Activated CD4-positive, alpha-beta T cell treated with anti-CD3 and anti-CD28 coated beads for 1 hour (primary cell): ENCODE measurements around the gene INAFM2.

Experiments
- DNase-seq: peaks from one replicate; pipeline ENCODE4 v3.0.0-alpha.2; 2020

INAFM2 gene

DNA sequence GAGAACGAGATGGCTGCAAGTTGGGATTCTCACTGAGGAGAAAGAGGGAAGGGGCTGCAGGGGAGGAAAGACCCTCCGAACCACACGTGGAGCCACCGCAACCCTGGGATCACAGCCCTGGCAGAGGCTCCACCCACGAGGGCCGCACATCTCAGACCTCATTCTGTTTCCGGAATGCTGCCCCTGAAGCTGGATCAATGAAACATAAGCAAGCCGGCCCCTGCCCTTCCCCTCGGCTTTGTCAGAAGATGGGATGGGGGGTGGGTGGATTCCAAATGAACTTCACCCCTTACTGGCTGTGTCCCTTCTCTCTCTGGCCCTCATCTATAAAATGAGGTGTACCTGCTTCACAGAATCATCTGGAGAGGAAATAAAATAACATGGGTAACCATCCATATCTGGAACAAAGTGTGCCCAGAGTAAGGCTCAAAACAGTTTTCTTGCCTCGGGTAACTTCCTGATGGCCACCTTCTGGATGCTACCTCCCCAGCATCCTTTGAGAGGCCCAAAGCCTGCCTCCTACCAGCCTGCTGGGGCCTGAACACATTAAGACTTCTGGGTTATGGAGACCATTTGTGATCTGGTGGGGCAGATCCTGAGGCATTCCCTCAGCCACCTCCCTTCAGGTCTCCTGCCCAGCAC, 21.9 kb downstream of the INAFM2 start:
- DNase-seq: no peak

DNA sequence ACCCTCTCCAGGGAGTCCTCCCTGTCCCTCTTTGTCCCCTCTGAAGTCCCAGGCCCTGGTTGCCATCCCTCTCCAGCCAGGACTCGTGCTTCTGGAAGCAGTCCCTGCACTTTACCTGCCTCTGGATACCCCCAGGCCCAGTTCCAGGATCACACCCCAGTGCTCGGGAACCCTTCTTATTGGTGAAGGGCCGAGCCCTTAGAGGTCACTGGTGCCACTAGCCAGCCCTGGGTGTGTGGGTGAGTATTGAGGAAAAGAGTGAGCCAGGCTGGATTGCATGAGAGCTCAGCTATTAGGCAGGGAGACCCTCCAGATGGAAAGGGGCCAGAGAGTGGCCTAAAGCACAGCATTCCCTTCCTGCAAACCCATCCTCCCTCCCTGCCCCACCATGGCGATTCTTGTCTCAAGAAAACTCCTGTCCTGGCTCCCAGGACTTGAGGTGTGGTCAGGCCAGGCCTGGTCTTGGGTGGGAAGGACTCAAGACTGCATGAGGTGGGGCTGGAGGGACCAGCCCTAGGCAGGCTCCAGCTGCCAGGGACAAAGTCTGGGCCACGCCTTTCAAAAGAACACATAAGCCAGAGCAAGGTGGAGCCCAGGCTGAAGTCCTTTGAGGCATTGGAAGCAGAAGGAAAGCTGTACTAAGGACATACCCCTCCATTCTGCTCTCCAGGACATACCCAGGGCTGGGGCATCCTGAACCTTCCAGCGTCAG, 22.5 kb downstream of the INAFM2 start:
- DNase-seq: no peak

DNA sequence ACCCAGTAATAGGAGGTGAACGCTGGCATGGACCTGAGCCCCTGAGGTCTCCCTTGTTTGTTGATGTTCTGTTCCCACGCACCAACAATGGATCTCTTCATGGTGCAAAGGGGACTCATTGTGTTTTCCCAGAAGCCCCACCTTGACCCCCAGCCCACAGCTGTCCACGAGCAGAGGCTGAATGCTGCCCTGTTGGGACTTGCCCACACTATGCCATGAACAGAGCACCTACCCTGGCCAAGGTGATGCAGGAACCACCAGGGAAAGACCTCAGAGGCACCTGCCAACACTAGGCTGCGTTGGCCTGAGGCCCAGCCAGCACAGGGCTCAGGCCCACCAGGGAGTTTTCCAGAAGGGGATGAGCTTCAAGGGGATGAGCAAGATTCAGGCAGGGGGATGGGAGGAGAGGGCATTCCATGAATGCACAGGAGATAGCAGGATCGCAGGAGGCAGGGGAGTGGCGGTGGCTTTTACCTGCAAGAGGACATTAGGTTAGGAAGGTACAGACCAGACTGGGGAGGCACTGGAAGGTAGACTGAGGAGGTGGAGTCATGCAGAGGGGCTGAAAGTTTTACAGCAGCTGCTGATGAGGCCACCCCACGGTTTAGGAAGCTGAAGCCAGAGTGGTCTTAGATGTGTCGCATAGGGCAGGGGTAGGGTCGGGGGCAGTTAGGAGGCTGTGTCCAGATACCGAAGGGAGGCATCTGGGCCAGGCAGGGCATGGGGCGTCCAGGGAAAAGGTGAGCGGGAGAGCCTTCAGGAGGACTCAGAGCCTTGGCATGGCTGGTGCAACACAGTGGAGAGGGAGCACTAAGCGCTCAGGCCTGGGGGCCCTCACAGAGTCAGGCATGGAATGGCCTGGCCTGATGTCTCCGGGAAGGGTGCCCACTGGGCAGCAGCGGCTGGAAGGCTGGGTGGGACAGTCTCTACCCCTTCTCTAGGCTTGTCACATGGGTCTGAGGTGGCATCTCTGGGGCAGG, 23.4 kb downstream of the INAFM2 start:
- DNase-seq: no peak

DNA sequence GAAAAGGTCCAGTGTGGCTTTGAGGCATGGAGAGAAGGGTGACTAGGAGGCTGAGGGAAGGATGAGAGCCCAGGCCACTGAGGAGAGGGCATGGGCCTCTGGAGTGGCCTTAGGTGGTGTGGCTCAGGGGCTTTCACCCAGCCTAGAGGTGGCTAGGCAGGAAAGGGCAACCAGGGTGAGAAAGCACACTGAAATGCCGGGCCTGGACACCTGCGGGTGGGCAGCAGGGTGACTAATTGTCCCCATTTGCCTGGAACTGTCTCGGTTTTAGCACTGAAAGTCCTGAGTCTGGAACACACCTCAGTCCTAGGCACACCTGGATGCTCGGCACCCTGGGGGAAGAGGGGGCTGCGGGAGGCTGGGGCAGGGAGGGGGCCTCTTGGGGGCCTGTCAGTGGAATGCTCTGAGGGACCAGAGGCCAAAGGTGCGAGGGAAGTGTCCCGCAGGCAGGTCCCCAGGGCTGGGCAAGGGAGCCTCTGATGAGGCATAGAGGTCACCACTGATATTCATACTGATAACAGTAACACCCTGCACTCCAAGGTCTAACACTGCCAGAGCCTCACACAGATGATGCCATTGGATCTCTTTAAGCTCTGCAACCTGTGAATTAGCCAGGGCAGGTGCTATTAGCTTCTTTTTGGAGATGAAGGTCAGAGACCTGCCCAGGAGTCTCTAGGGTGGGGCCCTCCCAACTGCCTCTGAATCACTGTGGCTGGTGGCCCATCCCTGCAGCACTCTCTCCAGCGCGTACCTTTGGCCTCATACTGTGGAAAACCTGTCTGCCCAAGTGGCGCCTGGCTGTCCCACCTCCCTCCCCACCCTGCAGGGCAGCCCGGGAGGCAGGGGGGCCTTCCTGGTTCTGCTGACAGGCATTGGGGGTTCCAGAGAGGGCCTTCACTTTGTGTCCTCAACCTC, 24.3 kb downstream of the INAFM2 start:
- DNase-seq: no peak

DNA sequence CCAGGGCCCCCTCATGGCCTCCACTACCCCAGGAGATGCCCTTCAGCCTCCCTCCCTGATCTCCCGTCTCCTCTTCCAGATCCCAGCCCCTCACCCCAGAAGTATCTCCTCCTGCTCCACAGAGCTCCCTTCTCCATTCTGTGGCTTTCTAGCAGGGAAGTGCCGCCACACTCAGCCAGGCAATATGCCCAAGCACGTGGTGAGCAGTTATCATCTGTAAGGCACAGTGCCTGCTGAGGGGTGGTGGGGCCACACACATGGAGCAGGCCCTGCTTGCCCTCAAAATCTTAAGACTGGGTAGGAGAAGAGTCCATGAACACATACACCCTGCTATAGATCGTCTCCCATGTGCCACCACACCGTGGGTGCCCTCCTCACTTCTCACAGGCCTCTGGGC, 25.0 kb downstream of the INAFM2 start:
- no peak for DNase-seq

DNA sequence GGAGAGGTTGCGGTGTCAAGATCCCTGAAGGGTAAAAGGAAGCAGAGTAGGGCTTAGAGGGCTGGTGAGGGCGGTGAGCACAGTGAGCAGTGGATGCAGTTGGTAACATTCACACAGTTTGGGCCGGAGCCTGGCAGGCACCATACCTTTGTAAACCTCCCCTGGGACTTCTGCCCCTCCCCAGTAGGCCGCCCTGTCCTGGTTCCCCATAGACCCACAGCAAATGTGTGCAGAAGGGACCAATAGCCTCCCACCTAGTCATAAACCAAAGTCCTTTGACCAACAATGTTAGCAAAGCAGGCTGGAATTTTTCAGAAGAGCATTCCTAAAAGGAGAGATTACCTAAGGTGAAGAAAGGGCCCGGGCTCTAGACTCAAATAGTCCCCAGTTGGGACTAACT, 25.7 kb downstream of the INAFM2 start:
- no peak for DNase-seq

DNA sequence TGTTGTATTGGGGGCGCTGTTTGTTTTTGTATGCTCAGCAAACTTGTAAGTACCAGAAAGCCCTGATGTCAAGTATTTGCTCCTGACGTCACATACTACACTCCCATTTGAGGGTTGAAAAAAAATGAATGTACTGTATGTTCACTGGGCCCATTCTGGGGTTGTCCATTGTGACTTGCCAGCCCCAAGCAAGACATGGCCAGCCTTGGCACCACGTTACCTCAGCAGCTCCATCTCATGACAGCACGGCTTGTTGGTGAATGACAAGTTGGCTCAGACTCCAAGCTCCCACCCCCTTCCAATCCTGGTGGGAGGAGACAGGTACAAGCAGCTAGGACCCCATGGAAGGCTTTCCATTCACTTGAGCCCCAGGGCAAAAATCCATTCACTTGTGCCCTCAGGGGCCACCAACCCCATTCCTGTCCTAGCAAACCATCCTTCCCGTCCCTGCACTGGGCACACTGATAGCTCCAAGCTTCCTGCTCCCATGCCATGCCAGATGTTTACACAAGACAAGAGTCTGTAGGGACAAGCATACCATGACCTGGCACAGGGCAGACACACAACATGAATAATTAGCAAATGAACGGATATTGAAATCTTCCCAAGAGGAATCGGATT, 28.9 kb downstream of the INAFM2 start:
- DNase-seq: no peak

DNA sequence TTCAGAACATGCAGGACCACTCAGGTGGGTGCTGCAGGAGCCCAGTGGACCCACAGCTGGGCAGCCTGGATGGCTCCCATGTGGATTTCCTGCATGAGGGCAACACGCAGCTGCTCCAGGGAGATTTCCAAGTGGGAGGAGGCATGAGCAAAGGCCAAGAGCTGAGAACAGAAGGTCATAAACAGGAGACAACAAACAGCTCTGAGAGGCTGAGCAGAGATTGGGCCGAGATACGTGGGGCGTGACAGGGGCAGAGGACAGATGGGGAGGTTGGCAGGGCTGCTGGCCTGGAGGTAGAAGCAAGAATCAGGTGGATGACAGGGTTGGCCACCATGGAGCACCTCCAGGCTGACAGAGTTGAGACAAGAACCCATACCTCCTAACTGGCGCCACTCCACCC, 30.2 kb downstream of the INAFM2 start:
- DNase-seq: no peak

DNA sequence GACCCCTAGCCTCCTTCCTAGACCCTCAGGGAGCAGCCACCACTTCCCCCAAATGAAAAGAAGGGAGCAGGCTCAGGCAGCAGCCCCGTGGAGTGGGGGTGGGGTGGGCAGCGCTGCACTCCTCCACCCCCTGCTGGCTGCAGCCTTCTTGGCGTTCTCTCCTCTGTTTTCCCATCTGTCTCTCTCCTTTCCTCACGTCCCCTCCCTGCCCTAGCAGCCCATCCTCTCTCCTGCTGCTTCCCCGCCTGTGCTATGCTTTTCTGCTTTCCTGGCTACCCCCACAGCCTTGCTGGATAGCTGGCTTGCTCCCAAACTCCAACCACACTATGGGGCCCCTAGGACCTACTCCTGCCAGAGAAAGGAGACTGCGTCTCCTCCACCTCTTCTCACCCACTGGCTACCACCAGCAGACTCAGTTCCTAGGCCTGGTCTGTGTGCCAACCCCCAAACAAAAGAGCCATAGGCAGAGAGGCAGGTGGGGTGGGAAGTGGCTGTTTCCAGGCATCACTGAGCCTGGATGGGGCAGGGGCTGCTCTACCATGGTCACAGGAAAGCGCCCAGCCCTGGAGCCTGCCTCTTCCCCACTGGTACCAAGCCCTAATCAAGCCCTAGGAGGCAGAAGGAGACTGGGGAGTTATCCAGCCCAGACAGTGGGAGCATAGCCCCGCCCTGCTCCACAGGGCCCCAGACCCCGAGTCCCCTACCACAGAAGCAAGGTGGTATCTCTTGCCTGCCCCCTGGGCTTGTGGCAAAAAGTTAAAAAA, 31.1 kb downstream of the INAFM2 start:
- DNase-seq: no peak

DNA sequence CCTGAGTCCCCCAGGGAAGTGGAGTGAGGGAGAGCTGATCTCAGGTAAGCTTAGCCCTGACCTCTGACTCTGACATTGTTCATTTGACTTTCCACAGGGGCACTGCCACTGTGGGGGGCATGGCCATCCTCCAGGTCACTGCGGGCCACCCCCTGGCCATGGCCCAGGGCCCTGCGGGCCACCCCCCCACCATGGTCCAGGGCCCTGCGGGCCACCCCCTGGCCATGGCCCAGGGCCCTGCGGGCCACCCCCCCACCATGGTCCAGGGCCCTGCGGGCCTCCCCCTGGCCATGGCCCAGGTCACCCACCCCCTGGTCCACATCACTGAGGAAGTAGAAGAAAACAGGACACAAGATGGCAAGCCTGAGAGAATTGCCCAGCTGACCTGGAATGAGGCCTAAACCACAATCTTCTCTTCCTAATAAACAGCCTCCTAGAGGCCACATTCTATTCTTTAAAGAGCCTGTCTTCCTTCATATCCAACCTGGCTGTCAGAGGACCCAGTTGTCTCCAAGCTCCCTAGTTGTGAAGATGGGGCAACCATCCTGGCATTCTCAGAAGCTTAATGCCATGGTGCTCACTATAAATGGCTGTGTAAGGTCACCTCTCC, 32.6 kb downstream of the INAFM2 start:
- DNase-seq: no peak

DNA sequence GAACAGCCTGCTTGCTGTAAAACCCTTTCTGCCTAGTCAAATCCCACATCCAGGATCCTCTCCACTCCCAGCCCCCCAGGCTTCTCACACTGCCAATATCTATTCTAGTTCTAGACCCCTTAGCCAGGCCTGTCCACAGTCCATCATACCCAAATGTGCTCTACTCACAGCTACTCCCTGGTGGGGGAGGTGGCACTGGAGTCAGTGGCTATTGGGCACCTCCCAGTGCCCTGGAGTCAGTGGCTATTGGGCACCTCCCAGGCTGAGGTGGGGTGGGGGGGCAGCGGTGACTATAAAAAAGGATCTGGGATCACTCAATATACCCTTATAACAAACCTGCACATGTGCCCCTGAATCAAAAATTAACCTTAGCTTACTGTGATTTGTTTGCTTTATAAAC, 33.8 kb downstream of the INAFM2 start:
- no peak for DNase-seq

DNA sequence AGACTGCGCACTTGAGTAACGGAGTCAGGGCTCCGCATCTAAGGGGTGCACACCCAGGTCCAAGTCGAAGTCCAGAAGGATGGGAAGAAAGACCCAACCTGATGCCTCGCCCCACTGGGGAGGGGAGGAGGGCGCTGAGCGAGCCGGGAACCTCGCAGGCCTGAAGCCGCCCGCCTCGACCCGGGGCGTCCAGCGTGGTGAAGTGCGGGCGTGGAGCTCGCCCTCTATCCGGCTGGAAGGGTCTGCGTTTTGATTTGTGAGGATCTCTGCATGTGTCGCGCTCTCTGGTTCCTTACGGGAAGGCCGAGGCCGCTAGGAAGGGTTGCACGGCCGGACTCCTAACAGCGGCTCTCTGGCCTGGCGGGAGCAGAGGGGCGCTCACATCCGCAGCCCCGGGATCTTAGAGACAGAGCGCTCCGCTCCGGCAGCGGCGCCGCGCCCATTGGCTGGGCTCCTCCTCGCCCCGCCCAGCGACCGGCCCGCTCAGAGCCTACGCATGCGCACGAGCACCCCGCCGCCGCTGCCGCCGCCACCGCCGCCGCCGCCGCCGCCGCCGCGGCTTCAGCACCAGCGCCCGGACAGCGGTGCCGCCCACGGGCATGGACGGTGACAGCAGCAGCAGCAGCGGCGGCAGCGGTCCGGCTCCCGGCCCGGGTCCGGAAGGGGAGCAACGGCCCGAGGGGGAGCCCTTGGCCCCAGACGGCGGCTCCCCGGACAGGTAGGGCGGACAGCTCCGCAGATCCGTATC, 34.4 kb downstream of the INAFM2 start, which contains the start of gene DISP2:
Gene DISP2, plus strand, starts transcription at position 497 of the 748 bp plus-strand sequence. Its CDS starts 103 bp downstream, at position 600.
- DNase-seq: peak; percentile 85

DNA sequence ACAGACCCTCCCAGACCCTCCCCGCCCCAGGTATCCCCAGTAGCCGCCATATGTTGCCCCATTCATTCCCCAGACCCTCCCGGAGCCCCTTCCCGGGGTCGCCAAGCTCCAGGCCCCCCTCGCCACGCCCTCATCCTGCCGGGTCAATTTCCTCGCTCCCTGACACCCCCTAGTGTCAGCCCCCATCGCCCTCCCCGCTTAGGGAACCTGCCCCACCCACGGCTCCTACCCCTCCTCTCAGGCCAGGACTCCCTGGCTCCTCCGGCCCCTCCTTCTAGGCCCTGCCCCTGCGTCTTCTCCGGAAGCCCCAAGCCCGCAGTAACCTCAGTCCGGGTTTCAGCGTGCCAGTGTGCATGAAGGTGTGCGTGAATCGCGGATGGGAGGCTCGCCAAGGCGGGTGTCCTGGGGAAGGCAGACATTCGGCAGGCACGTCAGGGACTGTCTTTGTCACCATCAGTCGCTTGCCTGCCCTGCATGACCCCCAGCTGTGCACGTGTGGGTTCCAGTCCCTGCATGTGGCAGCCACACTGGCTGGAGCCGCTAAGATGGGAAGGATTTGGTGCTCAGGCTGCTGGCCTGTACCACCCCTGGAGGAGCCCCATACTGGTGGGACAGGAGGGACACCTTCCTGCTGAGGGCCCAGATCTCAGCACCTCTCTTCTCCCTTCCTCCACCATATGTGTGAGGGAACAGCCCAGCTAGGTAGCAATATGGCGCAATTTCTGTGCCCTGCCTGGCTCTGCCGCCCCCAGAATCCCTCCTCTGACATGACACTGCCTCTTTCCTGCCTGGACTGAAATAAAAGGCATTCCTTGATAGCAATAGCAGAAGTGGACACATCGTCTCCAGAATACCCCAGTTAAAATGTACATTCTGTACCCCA, 35.2 kb downstream of the INAFM2 start:
- DNase-seq: no peak

DNA sequence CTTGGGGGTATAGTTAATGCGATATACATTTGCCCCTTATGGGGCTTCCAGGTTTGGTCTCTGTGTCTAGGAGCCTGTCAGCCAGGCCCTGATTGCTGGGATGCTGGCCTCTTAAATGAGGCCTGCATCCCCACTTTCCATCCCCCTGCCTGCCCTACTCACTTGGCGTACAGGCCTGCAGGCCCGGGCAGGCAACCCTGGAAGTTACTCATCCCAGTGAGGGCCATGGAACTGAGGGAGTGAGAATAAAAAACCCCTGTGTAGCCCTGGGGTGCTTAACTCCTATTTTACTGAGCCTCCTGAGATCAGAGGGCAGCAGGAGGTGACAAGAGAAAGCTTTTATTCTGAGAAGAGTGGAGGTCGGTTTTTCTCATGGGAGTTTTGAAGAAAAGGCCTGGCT, 36.5 kb downstream of the INAFM2 start:
- DNase-seq: no peak

DNA sequence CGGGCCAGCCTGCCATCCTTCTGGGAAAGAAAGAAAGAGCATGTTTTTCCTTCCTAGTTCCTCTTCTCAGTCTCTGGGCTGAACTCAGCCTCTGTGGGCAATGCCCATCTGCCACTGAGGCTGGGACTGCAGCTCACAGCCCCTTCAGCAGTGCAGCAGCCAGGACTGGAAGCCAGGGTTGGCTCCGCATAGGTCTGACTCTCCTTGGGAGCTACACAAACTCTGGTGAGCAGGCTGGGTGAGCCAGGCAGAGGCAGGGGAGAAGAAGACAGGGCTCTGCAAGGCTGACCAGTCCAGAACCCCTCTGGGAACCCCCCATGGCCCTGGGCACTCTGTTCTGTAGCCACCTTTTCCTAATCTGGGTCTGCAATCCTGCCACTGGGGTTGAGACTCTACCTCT, 38.1 kb downstream of the INAFM2 start:
- no peak for DNase-seq

DNA sequence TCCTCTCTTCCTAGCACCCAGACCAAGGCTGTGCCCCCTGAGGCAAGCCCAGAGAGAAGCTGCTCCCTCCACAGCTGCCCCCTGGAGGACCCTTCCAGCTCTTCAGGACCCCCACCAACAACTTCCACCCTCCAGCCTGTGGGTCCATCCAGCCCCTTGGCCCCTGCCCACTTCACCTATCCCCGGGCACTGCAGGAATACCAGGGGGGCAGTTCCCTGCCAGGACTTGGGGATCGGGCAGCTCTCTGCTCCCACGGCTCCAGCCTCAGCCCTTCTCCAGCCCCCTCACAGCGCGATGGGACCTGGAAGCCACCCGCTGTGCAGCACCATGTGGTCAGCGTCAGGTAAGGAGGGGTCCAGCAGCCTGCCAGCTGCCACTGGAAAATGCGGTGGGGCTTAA, 40.1 kb downstream of the INAFM2 start:
- no peak for DNase-seq

DNA sequence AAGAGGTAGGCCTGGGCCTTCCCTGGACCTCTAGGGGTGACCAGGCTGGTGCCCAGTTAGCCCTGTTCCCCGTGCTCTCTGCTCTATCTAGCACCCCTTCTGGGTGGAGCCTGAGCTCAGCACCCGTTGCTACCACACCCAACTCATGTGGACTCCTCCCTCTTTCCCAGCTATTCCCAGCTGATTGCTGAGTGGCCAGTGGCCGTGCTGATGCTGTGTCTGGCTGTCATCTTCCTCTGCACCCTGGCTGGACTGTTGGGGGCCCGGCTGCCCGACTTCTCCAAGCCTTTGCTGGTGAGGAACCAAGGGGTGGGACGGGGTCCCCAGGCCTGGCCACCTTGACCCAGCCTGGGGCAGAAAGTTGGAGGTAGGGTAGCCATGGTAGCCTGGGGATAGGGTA, 40.8 kb downstream of the INAFM2 start:
- DNase-seq: no peak

DNA sequence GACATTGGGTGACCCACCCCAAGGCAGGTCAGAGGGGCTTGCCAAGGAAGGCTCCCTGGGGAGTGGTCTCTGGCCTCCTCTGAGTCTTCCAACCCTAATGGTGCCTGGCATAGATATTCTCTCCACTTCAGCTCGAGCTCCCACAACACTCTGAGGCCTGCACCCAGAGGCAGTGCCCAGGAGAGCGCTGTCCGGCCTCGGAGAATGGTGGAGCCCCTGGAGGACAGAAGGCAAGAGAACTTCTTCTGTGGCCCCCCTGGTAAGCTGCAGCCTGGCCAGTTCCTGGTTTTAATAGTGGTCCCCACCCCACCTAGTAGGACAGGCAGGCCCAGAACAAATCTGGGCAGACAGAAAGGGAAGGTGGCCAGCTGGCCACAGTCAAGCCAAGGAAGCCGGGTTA, 41.5 kb downstream of the INAFM2 start:
- no peak for DNase-seq
